Measurements from ENCODE around the gene PTRHD1. TPM values are rescaled to one million over a fixed set of nuclear protein-coding genes. Genes with fewer than 3 reads are reported as not detected.

PTRHD1 gene
- polyA plus RNA-seq, 1 of the 3 experiments (the other 2 are of a cell fraction) = 74.4 TPM

DNA sequence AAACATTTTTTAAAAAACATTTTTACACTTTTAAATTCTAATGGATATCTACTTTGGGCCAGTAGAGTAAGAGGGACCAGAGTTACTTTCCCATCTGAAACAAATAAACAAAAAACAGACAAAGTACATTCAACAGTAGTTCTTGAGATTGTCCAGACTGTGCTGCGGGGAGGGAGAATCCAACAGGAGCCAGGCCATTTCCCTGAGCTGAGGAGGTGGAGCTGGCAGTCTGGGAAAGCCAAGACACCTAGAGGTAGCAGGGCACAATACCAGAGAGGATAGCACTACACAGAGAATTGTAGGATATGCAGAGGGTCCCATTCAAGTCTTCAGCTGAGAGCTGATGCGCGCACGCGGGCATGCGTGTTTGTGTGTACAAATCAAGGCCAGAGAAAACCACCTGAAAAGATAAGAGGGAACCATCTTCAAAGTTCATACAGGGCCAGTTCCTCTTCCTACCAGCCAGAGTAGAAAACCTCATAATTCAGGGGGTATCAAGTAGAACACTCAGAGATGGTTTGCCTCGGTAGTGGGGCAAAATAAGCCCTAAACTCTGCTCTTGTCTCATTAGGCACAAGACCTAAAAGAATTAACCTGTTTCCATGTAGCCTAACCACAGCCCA is 44.0 kb downstream of the PTRHD1 start:
- H3K9me3 ChIP-seq = no peaks in the 10 kb centered on the region
- CTCF ChIA-PET = no interaction called here
- H3K27ac ChIP-seq (ENCODE audit: low read depth in 2 of 2, low read length in 1 of 2) = no peak overlapping the region
- no peaks in the 10 kb centered on the region for H3K9me2 ChIP-seq
- no peaks in the 10 kb centered on the region for H4K20me1 ChIP-seq (ENCODE audit: insufficient read depth)
- H3K9ac ChIP-seq = no peak overlapping the region
- DNase-seq = no peak
- TF ChIP-seq TEAD4 (IDR thresholded peaks at IDR 0.05; ENCODE audit: borderline replicate concordance, insufficient read depth) (no peak), GATA2 (CRISPR knock-in tag; IDR thresholded peaks at IDR 0.05) (no peak), POLR2AphosphoS5 (IDR thresholded peaks at IDR 0.05; ENCODE audit: low read depth, low read length) (no peak), TCF12 (IDR thresholded peaks at IDR 0.05) (no peak), MXI1 (IDR thresholded peaks at IDR 0.05; ENCODE audit: low read depth, low read length) (no peak), YY1 (IDR thresholded peaks at IDR 0.05; ENCODE audit: low read depth) (no peak), SIN3A (IDR thresholded peaks at IDR 0.05; ENCODE audit: borderline replicate concordance, low read depth, low read length) (no peak)
- TF ChIP-seq, protein P1, sequence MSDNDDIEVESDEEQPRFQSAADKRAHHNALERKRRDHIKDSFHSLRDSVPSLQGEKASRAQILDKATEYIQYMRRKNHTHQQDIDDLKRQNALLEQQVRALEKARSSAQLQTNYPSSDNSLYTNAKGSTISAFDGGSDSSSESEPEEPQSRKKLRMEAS (IDR thresholded peaks at IDR 0.05; ENCODE audit: low read depth) = no peak
- TF ChIP-seq, protein P2, sequence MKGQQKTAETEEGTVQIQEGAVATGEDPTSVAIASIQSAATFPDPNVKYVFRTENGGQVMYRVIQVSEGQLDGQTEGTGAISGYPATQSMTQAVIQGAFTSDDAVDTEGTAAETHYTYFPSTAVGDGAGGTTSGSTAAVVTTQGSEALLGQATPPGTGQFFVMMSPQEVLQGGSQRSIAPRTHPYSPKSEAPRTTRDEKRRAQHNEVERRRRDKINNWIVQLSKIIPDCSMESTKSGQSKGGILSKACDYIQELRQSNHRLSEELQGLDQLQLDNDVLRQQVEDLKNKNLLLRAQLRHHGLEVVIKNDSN (IDR thresholded peaks at IDR 0.05; ENCODE audit: borderline replicate concordance, low read depth) = no peak
- no peaks in the 10 kb centered on the region for H3K27me3 ChIP-seq (ENCODE audit: insufficient read depth)
- H3K4me1 ChIP-seq (ENCODE audit: control insufficient read depth in 1 of 2, insufficient read depth in 2 of 2, low read depth in 1 of 2, low read length in 1 of 2) = peaks cover 0 to 3% of the 10 kb centered on the region in 2 experiments; a peak in 1 of 4 replicates
- no peak overlapping the region for H2AFZ ChIP-seq (ENCODE audit: low read depth)
- 97% methylated on average over 7 of the region's 7 CpGs for WGBS (ENCODE audit: low lambda C conversion rate)
- H3K4me3 ChIP-seq (ENCODE audit: low read depth in 2 of 2, low read length in 1 of 2) = no peak overlapping the region
- H3F3A ChIP-seq (replicated peaks; ENCODE audit: insufficient read depth) = no peaks in the 10 kb centered on the region
- no peak overlapping the region for H3K4me2 ChIP-seq
- POLR2A ChIA-PET = no interaction called here
- peaks cover 14 to 25% of the 10 kb centered on the region in 2 experiments for H3K36me3 ChIP-seq (replicated peaks in 1 of 2; ENCODE audit: control insufficient read depth in 1 of 2, insufficient read depth in 2 of 2, low read length in 1 of 2)
- H3K79me2 ChIP-seq (ENCODE audit: insufficient read depth) = no peaks in the 10 kb centered on the region

DNA sequence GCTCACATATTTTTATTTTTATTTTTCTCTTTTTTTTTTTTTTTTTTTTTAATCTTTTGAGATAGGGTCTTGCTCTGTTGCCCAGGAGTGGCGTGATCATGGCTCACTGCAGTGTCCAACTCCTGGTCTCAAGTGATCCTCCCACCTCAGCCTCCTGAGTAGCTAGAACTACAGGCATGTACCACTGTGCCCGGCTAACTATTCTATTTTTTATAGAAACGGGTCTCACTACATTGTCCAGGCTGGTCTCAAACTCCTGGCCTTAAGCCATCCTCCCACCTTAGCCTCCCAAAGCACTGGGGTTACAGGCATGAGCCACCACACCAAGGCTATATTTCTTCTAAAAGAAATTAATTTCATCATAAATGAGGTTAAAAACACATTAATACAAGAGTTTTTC is 45.9 kb downstream of the PTRHD1 start:
- WGBS (ENCODE audit: low lambda C conversion rate) = 100% methylated on average over 3 of the region's 3 CpGs
- H3K79me2 ChIP-seq (ENCODE audit: insufficient read depth) = no peaks in the 10 kb centered on the region
- no peaks in the 10 kb centered on the region for H3K9me3 ChIP-seq
- no peaks in the 10 kb centered on the region for H4K20me1 ChIP-seq (ENCODE audit: insufficient read depth)
- ChIA-PET POLR2A (no interaction called here), CTCF (interaction anchor here (1.3 kb wide), 1 partner anchor 11 kb away, joined by 3 read pairs; no protein-coding TSS in a partner anchor)
- H3K9ac ChIP-seq = no peak overlapping the region
- no peak for DNase-seq
- H3K9me2 ChIP-seq = no peaks in the 10 kb centered on the region
- TF ChIP-seq, protein P3, sequence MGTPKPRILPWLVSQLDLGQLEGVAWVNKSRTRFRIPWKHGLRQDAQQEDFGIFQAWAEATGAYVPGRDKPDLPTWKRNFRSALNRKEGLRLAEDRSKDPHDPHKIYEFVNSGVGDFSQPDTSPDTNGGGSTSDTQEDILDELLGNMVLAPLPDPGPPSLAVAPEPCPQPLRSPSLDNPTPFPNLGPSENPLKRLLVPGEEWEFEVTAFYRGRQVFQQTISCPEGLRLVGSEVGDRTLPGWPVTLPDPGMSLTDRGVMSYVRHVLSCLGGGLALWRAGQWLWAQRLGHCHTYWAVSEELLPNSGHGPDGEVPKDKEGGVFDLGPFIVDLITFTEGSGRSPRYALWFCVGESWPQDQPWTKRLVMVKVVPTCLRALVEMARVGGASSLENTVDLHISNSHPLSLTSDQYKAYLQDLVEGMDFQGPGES (IDR thresholded peaks at IDR 0.05; ENCODE audit: low read depth, low read length) = no peak
- TF ChIP-seq FOSL2 (IDR thresholded peaks at IDR 0.05; ENCODE audit: borderline replicate concordance, low read depth) (no peak), GABPA (IDR thresholded peaks at IDR 0.05; ENCODE audit: low read depth) (no peak), CHD2 (IDR thresholded peaks at IDR 0.05; ENCODE audit: low read length, partially characterized antibody) (no peak), MEF2A (IDR thresholded peaks at IDR 0.05; ENCODE audit: borderline replicate concordance, low read depth) (no peak)
- H3K4me3 ChIP-seq (ENCODE audit: low read depth in 2 of 2, low read length in 1 of 2) = no peak overlapping the region
- no peak overlapping the region for H3K4me2 ChIP-seq
- no peaks in the 10 kb centered on the region for H3K27me3 ChIP-seq (ENCODE audit: insufficient read depth)
- no peaks in the 10 kb centered on the region for H3F3A ChIP-seq (replicated peaks; ENCODE audit: insufficient read depth)
- H3K36me3 ChIP-seq (replicated peaks in 1 of 2; ENCODE audit: control insufficient read depth in 1 of 2, insufficient read depth in 2 of 2, low read length in 1 of 2) = peaks cover 17 to 19% of the 10 kb centered on the region in 2 experiments
- no peak overlapping the region for H2AFZ ChIP-seq (ENCODE audit: low read depth)
- peaks cover 0 to 4% of the 10 kb centered on the region in 2 experiments; a peak in 2 of 4 replicates for H3K4me1 ChIP-seq (ENCODE audit: control insufficient read depth in 1 of 2, insufficient read depth in 2 of 2, low read depth in 1 of 2, low read length in 1 of 2)
- no peak overlapping the region for H3K27ac ChIP-seq (ENCODE audit: low read depth in 2 of 2, low read length in 1 of 2)
